GM18526 (cell line): ENCODE measurements around the gene IL1RL1.

Source experiments
- POLR2A ChIP-seq: IDR thresholded peaks from 3 replicates; pipeline ENCODE4 v1.6.1; 2011; ENCODE audit not compliant: insufficient read length; ENCODE audit errors: extremely low read depth

The IL1RL1 gene

DNA sequence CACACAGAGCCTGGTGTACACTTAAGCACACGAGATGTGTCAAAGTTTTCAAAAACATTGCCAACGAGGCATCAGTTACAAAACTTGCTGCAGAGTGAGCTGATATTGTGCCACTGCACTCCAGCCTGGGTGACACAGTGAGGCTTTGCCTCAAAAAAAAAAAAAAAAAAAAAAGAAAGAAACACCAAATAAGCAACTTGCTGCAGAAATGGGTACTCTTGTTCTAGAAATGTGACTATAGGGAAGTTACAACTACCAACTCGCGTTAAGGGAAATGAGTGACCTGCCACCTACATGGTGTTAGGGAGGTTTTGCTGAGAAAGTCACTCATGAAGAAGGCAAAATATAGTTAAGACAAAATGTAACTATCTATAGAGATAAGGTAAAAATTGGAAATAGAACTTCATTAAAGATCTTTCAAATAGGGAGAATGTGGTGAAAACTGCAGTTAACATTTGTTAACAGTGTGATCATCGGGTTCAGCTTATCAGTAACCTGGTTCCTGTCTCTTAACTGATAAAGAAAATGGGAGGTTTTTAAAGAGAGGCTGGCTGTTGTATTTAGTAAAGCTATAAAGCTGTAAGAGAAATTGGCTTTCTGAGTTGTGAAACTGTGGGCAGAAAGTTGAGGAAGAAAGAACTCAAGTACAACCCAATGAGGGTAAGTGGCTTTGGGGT lies at the start of gene IL1RL1:
TSS of gene IL1RL1 (plus strand) at position 600 of the 677 bp plus-strand sequence. CDS start 26,702 bp downstream, outside the sequence.
- no peak for TF ChIP-seq POLR2A

GRCh38 chr2:102262216-102263129 lies 48.9 kb upstream of the IL1RL1 start:
- TF ChIP-seq POLR2A: no peak

- TF ChIP-seq POLR2A: no peak
These were observed 46.4 kb upstream of the IL1RL1 start for GRCh38 chr2:102264952-102265351.

- no peak for TF ChIP-seq POLR2A
These were observed 45.2 kb upstream of the IL1RL1 start for GRCh38 chr2:102266204-102266603.

GRCh38 chr2:102267774-102268173 lies 43.6 kb upstream of the IL1RL1 start:
- TF ChIP-seq POLR2A: no peak

DNA sequence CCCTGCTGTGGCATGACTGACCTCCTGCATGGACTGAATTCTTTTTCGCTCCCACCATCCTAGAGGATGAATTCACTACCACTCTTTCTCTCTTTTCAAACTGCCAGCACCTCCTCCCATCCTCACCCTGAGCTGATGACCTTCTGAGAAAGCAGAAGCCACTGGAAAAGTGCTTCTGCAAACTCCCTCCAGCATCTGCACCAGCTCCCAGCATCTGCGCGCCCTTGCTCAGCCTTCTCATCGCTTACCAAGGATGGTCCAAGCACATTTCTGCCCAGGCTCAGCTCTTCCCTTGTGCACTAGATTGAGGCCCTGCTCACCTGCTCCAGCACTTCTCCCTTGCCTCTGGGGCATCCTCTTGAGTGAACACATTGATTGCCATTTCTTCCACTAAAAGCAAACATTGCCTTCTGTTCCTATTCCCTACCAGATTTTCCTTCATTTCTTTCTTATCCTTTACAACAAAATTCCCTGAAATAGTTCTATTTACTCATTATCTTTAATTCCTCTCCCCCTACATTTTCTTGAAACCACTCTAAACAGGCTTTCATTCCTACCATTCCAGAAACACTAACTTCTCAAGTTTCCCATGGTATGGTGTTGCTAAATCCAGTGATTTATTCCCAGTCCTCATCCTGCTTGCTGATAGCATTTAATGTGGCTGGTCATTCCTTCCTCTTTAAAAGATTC lies 42.7 kb upstream of the IL1RL1 start:
- TF ChIP-seq POLR2A: no peak

GRCh38 chr2:102269200-102269524 lies 42.2 kb upstream of the IL1RL1 start:
- no peak for TF ChIP-seq POLR2A

- no peak for TF ChIP-seq POLR2A
These were observed 39.5 kb upstream of the IL1RL1 start for GRCh38 chr2:102271844-102272243.

DNA sequence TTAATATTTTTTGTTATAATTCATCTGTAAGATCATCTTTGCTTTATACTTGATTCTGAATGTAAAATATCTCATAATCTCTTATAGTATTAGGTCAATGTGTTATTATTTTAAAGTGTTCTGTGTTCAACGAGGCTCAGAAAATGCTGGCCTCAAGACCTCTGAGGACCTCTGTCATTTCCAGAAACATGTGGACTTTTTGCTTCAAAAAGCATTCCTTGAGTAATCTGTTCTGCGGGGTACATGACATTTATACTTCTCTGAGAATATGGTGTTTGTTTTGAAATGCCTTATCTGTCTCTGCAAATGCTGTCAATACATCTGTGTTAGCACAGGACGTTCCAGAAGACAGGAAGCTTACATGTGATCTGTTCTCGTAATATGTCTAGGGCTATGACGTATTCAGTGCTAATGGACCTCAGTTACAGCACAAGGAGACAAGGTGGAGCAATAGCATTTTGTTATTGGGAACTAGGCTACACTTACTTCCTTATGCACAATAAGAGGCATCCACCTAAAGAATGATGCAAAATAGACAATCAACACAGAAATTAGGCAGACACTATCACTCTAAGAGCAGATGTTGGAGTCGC lies 37.6 kb upstream of the IL1RL1 start:
- TF ChIP-seq POLR2A: no peak

GRCh38 chr2:102276549-102277201 lies 34.7 kb upstream of the IL1RL1 start:
- no peak for TF ChIP-seq POLR2A

GRCh38 chr2:102277202-102277700 lies 34.1 kb upstream of the IL1RL1 start:
- TF ChIP-seq POLR2A: no peak

- TF ChIP-seq POLR2A: no peak
These were observed 32.5 kb upstream of the IL1RL1 start for GRCh38 chr2:102278720-102279390.

DNA sequence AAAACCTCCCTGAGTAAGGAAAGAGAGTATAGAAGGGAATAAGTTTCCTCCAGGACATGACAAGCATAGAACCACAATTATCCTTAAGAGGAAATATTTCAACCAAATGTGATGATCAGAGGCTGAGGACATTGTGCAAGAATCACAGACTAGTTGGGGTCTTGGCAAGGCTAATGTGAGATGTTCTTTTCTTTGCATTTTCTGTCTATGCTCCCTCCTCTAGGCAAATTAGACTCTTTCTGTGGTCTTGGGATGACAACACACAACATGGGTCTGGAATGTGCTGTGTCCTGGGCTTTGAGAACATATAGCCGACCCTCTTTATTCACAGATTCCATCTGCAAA lies 32.0 kb upstream of the IL1RL1 start:
- no peak for TF ChIP-seq POLR2A

- no peak for TF ChIP-seq POLR2A
These were observed 28.7 kb upstream of the IL1RL1 start for GRCh38 chr2:102282678-102283091.
